HG02870 (cell line): ENCODE data around the gene ARHGEF17.
"Not testable (repeated sequence)": the region's sequence is repeated elsewhere in the genome, so short reads cannot be mapped to it uniquely, and the experiment has no call there.

Experiments used
- ATAC-seq: cut with Tn5 transposase; IDR thresholded peaks from one replicate; pipeline ENCODE4 v1.9.1; 2021; ENCODE audit warnings: mild to moderate bottlenecking, moderate library complexity; ENCODE audit not compliant: unreplicated experiment

Gene ARHGEF17, protein sequence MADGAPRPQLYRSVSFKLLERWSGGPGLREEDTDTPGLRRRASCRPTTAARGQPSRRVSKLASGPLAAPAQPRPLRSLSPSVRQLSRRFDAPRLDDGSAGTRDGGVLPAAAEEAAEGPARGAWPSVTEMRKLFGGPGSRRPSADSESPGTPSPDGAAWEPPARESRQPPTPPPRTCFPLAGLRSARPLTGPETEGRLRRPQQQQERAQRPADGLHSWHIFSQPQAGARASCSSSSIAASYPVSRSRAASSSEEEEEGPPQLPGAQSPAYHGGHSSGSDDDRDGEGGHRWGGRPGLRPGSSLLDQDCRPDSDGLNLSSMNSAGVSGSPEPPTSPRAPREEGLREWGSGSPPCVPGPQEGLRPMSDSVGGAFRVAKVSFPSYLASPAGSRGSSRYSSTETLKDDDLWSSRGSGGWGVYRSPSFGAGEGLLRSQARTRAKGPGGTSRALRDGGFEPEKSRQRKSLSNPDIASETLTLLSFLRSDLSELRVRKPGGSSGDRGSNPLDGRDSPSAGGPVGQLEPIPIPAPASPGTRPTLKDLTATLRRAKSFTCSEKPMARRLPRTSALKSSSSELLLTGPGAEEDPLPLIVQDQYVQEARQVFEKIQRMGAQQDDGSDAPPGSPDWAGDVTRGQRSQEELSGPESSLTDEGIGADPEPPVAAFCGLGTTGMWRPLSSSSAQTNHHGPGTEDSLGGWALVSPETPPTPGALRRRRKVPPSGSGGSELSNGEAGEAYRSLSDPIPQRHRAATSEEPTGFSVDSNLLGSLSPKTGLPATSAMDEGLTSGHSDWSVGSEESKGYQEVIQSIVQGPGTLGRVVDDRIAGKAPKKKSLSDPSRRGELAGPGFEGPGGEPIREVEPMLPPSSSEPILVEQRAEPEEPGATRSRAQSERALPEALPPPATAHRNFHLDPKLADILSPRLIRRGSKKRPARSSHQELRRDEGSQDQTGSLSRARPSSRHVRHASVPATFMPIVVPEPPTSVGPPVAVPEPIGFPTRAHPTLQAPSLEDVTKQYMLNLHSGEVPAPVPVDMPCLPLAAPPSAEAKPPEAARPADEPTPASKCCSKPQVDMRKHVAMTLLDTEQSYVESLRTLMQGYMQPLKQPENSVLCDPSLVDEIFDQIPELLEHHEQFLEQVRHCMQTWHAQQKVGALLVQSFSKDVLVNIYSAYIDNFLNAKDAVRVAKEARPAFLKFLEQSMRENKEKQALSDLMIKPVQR (N-terminal part only)

DNA sequence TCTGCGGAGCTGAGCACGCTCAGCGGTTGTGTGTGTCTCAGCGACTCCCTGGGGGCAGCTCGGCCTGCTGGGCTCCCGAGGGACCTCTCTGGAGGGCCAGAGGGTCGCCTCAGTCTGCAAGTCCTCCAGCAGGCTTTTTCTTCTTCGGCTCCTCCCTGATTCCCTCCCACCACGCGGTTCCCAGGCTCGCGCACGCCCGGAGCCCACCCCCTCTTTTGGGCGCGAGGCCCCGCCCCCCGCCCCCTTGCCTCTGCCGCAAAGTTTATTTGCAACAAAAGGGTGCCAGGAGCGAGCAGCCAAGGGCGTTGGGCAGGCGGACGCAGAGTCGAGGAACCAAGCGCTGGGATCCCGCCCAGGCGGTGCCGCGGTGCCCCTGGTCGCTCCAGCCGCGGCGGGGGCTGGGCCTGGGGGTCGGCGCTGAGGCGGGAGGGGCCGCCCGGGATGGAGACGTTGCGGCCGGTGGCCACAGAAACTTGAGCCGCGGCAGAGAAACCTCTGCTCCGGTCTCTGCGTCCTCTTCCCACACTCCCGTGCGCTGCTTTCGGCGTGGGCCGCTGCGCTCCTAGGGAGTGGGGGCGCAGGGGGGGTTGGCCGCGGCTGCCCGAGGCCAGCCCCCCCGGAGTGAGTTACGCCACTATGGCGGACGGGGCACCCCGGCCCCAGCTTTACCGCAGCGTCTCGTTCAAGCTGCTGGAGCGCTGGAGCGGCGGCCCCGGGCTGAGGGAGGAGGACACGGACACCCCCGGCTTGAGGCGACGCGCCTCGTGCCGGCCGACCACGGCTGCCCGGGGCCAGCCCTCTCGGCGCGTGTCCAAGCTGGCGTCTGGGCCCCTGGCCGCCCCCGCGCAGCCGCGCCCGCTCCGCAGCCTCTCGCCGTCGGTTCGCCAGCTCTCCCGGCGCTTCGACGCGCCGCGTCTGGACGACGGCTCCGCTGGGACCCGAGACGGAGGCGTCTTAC, at the start of gene ARHGEF17:
Gene ARHGEF17, plus strand, starts transcription at position 274 of the 958 bp plus-strand sequence. Its CDS starts 363 bp downstream, at position 637.
- peak; percentile 31 for ATAC-seq

DNA sequence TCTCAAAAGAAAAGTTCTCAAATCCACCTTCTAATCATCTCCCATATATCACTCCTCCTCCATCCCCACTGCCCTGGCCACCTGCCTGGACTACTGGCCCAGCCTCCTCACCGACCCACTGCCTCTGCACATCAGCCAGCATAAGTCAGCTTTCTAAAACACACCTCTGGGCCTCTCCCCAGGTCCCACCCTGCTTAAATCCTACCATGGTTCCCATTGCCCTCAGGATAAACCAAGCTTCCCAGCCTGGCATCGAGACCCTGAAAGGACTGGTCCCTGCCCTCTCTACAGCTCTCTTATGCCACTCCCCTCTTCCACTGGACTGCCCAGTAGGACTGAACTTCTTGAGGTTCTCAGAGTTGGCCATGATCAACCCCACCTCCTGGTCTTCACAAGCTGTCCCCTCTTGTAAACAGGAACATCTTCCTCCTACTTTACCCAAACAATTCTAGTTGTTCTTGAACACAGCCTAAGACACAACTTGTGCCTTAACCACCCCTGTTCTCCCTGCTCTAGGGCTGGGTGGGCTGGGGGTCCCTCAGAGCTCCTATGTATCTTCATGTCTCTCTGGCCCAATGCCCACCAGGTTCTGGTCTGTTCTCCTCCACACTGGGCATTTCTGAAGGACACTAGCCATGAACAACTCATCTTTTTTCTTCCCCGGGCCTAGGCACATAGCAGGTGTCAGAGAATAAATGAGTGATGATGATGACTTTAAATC, 48.5 kb upstream of the ARHGEF17 start:
- no peak for ATAC-seq

DNA sequence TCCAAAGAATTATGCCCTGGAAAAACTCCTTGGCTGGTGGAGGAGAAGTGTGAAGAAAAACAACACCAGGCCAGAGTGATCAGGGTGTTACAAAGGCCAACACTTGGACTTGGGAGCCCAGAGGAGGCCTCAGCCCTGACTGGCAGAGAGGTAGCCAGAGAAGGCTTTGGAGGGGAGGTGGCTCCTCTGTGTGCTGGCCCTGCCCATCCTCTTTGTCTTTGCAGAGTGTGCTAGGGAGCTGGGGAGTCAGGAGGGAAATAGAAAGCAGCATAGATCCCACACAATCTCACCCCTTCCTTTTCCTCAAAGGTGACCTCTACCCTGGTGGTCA, 48.0 kb upstream of the ARHGEF17 start:
- ATAC-seq = no peak

DNA sequence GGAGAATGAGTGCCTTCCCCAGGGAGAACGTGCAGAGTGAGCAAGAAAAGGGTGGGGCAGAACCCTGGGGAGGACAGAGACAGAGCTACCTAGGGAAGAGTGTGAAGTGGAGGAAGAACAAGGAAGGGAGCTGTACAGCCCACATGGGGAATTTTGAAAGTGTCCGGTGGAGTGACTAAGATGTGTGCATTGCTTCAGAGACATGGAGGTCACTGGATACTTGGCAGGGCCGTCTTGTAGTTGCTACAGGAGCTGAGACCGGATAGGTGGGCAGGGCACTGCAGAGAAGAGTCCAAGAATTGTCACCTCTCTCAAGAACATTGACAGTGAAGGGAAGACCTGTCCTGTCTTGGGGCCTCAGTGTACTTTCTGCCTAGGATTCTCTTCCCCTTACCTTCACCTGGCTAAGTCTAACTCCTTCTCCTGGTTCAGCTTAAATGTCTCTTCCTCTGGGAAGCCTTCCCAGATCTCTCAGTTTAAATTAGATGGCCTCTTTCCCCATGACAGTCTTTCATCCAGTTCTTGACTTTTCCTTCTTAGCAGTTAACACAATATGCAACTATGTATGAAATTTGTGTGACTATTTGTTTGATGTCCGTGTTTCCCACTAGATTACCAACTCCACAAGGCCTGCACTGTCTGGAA, 45.1 kb upstream of the ARHGEF17 start:
- no peak for ATAC-seq

DNA sequence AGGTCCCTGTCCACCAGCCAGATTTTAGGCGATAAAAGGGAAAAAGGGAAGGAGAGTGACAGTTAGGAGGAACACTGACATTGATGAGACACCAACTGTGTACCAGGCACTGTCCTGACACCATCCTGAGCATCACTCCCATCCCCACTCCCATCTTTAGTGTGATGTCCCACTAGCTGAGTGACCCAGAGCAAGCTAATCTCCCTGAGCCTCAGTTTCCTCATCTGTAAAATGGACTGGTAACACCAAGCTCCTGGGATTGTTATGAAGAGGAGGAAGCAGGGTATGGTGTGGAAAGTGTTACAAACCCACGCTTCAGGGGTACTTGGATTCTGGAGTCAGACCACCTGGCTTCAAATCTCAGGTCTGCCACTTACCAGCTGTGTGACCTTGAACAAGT, 44.4 kb upstream of the ARHGEF17 start:
- ATAC-seq = no peak

DNA sequence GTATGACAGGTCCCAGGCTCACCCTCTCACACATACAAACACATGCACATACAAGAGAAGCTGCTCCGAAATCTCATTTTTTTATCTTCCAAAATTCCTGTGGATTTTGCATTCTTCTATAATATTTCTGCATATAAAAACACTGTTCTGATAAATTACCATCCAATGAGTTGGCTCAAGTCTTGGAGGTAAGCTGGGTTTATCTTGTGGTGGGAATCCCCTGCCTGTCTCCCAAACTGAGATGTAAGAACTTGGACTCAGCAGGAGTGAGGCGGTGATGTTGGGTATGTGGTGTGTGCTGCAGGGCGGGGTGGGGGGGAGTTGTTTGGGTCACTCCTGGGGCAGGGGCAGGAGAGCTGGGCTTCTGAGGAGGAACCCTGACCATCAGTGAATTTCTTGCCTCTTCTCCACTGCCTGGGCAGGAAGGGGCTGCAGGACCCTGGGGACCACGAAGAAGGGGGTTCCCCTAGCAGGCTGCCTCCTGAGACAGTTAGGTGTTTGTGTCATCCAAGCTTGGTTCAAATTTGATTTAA, 42.7 kb upstream of the ARHGEF17 start:
- no peak for ATAC-seq

DNA sequence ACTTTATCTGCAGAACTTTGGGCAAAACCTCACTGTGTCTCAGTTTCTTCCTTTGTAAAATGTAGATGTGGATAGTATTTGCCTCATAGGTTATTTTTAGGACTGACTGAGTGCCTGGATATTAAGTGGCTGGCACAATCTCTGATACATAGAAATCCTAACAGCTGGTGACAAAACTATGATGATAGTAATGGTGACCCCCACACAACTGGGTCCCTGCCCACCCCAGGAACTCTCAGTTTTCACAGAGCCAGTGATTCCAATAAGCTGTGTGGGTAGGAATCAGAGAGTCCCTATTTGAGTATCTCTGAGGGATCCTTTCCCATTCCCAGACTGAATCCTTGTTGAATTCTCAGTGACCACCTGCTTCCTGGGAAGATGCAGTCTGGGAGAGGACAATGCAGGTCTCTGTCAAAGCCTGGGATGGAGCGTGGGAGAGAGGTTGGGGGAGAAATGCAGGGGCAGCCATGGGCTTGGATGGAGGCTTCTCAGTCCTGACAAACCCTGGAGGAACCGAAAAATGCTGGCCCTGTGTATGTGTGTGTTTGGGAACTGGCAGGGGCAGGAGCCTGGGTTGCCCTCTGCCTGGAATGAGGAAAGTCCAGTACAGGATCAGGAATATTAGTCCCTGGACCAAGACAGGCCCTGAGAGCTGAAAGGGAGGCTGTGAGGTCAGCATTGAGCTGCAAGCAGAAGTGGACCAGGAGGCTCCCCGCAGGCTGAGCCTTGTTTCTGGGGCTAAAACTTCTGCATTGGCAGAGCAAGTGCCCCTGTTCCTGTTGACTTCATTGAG, 42.0 kb upstream of the ARHGEF17 start:
- ATAC-seq = no peak

DNA sequence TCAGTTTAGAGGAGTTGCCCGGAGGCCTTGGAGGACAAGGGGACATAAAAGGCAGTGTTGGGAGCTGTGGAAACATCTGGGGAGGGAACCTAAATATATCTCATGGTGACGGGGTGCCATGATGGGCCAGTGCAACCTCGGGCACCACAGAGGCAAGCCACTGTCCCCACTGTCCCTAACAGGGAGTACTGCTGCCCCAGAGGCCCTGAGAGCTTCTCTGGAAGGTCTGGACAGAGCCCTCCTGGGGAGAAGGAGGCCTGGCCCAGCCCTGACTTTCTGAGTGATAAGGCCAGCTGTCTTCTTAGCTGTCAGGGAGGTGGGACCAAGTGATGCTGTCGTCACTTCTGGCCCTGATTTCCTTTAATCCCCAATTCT, 41.4 kb upstream of the ARHGEF17 start:
- no peak for ATAC-seq

DNA sequence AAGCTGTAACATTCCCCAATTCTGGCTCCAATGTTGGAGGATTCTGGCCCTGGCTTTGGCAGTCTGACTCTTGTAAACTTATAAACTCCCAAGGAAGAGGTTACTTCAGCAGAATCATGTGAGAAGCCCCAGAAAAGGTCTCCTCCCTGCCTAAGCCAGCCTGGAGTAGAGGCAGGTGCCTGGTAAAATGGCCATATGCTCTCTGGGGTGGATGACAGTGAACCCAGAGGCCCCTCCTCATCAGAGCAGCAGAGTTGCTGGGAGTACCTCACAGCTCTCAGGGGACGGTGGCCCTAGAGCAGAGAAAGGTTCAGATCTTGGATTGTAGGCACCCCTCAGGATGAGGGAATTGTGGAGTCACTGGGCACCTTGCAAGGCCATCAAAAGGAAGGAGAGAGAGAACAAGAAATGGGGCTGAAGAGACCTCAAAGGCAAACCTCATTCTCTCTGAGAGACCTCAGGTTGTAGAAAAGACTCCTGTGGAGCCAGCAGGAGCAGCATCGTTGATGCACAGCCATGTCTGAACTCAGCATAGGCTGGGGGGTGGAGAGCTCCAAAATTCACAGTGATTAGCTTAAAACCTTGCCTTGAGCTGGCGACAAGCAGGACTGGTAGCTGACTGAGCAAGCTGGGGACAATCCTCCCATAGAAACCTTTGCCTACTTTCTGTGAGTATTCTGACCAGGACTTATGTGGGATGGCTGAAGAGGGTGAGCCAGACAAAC, 40.8 kb upstream of the ARHGEF17 start:
- no peak for ATAC-seq

DNA sequence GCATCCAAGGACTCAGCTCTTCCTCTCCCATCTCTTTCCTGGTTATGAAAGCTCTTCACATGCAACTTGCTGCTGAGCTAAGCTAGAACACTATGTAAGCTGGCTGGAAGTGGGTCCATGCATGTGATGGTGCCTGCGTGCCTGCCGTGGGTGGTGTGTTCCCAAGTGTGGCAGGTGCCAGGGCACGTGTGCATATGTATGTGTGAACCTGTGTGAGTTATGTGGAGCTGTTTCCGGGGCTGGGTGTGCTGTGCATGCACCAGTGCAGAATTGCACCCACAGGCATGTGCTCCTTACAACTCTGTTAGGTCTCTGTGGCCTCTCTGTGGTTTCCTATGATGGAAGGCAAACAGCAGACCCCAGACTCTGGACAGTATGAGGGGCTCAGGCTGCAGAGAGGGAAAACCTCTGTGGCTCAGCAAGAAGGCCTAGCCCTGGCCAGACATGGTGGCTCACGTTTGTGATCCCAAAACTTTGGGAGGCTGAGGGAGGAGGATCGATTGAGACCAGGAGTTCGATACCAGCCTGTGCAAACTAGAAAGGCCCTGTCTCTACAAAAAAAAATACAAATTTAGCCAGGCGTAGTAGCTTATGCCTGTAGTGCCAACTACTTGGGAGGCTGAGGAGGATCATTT, 40.1 kb upstream of the ARHGEF17 start:
- no peak for ATAC-seq

DNA sequence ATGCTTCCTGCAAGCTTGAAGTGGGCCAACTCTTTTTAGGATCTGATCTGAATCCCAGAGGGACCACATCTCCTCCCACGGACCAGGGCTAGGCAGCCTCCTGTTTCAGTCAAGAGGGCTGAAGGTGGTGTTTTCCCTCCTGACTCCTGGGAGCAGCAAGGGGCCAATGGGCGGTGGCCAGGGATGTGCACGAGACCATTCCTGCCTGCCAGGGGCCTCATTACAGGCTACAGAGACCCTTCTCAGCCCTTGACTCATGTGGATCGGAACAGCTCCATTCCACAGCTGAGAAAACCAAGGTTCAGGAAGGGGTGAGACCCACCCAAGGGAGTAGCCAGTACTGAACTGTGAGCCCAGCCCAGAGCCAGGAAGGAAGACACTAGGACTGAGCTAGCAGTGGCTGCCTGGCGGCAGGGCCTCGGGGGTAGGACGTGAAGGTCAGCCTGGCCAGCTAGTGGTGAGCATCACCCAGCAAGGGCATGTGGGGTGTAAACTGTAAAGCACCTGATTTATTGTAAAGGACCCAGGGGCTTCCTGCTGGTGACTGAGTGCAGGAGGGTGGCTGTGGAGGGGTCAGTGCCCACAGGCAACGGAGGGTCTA, 39.3 kb upstream of the ARHGEF17 start:
- ATAC-seq = no peak

DNA sequence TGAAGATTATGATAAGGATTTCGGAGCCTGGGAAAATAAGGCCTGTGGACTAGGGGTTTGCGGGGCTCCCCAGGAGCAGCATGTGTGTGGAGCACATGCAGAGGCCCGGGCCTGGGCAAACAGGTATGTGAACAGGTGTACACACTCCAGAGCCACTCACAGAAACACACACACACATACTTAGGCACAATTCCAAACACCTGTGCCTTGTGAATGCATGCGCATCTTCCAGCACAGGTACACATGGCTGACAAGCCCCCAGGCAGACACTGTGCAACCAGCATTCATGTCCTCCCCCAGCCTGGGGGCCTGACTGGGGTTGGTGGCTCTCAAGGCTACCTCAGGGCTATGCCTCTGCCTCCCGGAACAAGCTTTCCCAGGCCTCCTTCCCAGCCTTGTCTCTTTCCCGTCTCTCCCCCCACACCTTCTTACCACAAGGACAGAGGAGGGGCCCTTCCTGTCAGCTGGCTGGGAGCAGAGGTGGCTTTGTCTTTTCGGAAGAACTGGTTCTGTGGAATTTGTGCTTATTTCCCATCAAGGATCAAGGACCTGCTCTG, 38.5 kb upstream of the ARHGEF17 start:
- ATAC-seq = no peak

DNA sequence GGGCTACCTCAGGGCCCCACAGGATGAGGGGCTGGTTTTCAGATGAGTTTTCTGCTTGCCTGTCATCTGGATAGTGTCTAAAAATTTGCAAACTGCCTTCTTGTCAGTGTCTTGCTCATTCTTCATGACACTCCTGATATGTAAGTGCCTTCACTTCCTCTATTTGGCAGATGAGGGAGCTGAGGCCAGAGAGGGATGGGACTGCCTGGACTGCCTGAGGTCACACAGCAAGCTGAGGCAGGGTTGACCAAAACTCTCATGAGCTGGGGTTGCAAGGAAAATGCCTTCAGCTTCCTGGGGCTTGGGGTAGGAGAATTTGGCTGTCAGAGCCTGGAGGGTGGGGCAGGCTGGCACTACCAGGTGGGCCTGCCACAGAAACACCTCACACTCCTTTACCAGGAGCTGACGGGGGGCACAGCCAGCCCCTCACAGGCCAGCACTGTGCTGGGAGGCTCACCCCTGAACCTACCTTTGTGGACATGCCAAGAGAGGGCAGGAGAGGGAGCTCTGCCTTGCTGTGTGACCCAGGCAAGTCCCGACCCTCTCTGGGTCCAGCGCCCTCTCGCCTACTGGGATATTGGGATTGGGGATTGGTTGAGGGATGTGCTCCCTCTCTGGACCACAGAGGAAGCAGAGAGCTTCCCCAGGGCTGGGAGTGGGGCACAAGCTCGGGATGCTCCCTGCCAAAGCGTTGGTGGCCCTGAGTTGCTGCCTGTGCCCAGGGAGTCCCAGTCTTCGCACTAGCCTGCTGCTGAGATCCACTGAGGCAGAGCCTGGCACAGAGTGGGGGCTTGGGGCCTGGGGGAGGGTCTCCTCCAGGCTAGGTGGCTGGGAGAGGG, 37.8 kb upstream of the ARHGEF17 start:
- no peak for ATAC-seq

DNA sequence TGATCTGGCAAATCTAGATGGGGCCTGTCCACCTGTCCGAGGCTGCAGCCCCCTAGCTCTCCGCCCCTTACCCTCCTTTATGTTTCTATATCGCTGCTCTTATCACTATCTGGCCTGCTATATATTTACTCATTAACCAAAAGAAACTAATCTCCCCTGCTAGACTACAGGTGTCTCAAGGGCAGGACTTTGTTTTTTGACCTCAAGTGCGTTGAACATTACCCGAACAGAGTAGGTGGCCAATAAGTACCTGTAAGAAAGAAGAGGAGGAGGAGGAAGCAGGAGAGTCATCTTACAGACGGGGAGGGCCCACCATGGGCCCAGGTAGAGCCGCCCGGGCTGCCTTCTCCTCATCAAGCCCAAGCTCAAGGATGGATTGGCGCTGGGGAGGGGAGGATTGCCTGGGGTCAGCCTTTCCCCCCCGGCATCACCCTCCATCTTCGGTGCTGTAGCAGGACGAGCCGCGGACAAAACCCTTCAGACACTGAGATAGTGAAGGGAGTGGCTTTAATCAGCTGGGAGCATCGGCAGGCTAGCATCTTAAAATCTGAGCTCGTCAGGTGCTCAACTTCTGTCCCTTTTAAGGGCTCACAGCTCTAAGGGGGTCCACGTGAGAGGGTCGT, 37.1 kb upstream of the ARHGEF17 start:
- no peak for ATAC-seq

DNA sequence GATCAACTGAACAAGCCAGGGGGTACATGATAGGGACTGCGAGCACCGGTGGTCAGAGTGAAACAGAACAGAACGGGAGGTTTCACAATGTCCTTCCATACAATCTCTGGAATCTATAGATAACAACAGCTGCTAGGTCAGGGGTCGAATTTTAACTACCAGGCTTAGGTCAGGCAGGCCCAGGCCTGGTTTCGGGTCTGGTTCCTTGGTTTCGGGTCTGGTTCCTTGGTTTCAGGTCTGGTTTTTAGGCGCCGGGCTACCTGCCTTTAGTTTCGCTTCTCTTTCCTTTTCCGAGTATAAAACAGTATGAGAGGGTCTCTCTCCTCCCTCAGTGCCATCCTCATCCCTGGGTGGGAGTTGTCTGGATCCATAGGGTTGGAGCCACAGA, 36.6 kb upstream of the ARHGEF17 start:
- ATAC-seq = not testable (repeated sequence)
